Activated CD8-positive, alpha-beta memory T cell treated with anti-CD3 and anti-CD28 coated beads for 48 hours (primary cell): ENCODE data around the gene NFIB.

Source experiments
- DNase-seq, 3 experiments: peaks; one replicate each; pipeline ENCODE4 v3.0.0-alpha.2; 2020; ENCODE audit warnings: low read depth in 2 of 3, low spot score in 2 of 3

Gene NFIB

GRCh38 chr9:14281136-14281795, 32.7 kb downstream of the NFIB start:
- no peak for DNase-seq

- no peak for DNase-seq
These were observed 34.3 kb downstream of the NFIB start for GRCh38 chr9:14279671-14280070.

GRCh38 chr9:14278291-14278721, 35.6 kb downstream of the NFIB start:
- DNase-seq, result no peak

- no peak for DNase-seq
These were observed 36.2 kb downstream of the NFIB start for GRCh38 chr9:14277761-14278160.

GRCh38 chr9:14277244-14277643, 36.7 kb downstream of the NFIB start:
- DNase-seq, result no peak

GRCh38 chr9:14275331-14275730, 38.6 kb downstream of the NFIB start:
- no peak for DNase-seq

- no peak for DNase-seq
These were observed 40.2 kb downstream of the NFIB start for GRCh38 chr9:14273696-14274121.

GRCh38 chr9:14272927-14273528, 40.9 kb downstream of the NFIB start:
- DNase-seq, result no peak

- no peak for DNase-seq
These were observed 42.8 kb downstream of the NFIB start for GRCh38 chr9:14271093-14271673.

- no peak for DNase-seq
These were observed 43.4 kb downstream of the NFIB start for GRCh38 chr9:14270358-14271092.

- DNase-seq, result no peak
These were observed 44.0 kb downstream of the NFIB start for GRCh38 chr9:14269916-14270315.

- no peak for DNase-seq
These were observed 50.0 kb downstream of the NFIB start for GRCh38 chr9:14263707-14264483.

- DNase-seq, result no peak
These were observed 51.1 kb downstream of the NFIB start for GRCh38 chr9:14262827-14263226.

GRCh38 chr9:14261616-14262015, 52.3 kb downstream of the NFIB start:
- no peak for DNase-seq

GRCh38 chr9:14260101-14260500, 53.8 kb downstream of the NFIB start:
- DNase-seq, result no peak

GRCh38 chr9:14258660-14259239, 55.2 kb downstream of the NFIB start:
- no peak for DNase-seq

GRCh38 chr9:14258156-14258555, 55.8 kb downstream of the NFIB start:
- no peak for DNase-seq

GRCh38 chr9:14256588-14256987, 57.4 kb downstream of the NFIB start:
- DNase-seq, result no peak

- no peak for DNase-seq
These were observed 62.5 kb downstream of the NFIB start for GRCh38 chr9:14251154-14252071.

GRCh38 chr9:14250794-14251153, 63.2 kb downstream of the NFIB start:
- DNase-seq, result no peak
